ENCODE data around the gene CORO2B.

DNA sequence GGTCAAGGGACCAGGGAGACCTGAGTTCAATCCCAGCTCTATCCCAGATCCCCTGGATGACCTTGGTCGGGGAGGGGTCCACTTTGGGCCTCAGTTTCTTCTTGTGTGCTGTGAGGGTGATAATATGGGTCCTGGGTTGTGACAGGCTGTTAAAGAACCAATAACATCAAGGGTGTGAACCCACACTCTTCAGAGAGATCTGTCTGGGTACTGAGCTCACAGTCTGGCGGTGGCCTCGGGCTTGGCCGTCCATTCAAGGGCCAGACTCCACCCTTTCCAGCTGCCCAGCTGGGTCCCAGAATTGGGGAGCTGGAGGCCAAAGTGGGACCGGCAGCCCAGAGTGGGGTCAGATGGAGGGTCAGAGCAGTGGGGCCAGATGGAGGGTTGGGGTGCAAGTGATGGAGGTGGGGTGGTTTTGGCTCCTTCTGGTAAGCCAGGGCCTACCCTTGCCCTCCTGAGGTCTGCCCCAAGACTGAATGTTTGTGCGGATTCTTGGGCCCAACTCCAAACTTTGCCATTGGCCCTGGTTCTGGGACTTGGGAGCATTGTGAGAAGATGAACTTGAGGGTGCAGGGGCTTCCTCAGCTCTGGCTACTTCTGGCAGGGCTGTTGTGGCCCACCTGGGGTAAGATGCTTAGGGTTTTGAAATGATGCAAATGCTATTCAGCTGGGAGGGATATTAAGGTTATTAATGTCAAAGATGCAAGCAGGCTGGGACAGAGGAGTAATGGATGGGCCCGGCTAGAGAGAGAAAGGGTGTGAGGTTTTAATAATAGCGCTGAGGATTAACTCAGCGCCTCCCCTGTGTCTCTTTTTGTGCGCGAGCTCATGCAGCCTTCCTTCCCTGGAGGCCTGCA, 1.5 kb downstream of the CORO2B start:
- TF ChIP-seq CTCF (conservative IDR thresholded peaks at IDR 0.05; ENCODE audit: low read depth in 2 of 2) (no peak), REST (IDR thresholded peaks at IDR 0.05; ENCODE audit: unreplicated experiment) (no peak)

Data from GM23338 (cell line).